ENCODE results near the gene ZNF496. TPM values are rescaled to one million over a fixed set of nuclear protein-coding genes. Genes with fewer than 3 reads are reported as not detected.
"Not testable (repeated sequence)": the region's sequence is repeated elsewhere in the genome, so short reads cannot be mapped to it uniquely, and the experiment has no call there.

The ZNF496 gene
- total RNA-seq, 1 experiment from 2014 or later: 66.5 TPM

DNA sequence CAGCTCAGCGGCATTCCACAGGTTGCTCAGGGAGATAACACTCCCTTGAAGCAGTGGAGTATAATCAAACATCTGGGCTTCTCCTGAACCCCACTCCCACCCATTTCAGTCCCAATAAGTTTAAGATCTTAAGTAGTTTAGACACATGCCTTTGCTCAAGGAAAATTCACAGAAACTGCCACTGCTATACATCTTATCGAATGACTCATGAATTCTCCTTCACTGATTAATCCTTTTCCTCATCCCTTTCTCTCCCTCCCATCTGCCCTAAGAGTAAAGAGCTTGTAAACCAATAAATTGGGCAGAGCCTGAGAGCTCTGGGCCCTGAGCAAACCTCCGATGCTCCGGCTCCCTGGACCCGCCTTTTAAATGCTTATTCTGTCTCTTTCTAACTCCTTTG, 65.6 kb downstream of the ZNF496 start:
- H2BK15ac ChIP-seq (ENCODE audit: low read depth, low read length): no peak overlapping the region
- WGBS (ENCODE audit: extremely low coverage, insufficient read length, low lambda C conversion rate): no CpG with 5 or more reads among the region's 5 CpGs

DNA sequence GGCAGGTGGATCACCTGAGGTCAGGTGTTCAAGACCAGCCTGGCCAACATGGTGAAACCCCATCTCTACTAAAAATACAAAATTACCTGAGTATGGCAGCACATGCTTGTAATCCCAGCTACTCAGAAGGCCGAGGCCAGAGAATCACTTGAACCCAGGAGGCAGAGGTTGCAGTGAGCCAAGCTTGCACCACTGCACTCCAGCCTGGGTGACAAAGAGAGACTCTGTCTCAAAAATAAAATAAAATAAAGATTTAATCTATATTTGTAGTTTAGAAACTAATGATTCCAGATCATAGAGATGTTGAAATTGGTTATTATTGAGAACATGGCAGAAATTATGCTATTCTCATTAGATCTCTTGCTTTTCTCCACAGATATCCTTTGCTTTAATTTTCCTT, 75.9 kb downstream of the ZNF496 start, which contains the start of gene VN1R5:
TSS of gene VN1R5 (plus strand) at position 301 of the 400 bp plus-strand sequence.
- H4K5ac ChIP-seq (ENCODE audit: insufficient read length, low read depth, low read length); H3K4me1 ChIP-seq (ENCODE audit: insufficient read depth, low read length); DNase-seq; H3K27me3 Mint-ChIP-seq (ENCODE audit: low read depth); H3K36me3 Mint-ChIP-seq (ENCODE audit: insufficient read depth in 1 of 3, low read depth in 3 of 3); H2BK5ac ChIP-seq (ENCODE audit: insufficient read length, low read length); H2AK5ac ChIP-seq (ENCODE audit: insufficient read length, low read length); H2BK120ac ChIP-seq (ENCODE audit: low read depth, low read length, poor library complexity, severe bottlenecking); H3K27ac ChIP-seq (ENCODE audit: insufficient read length, low read depth, low read length); H3K56ac ChIP-seq (ENCODE audit: insufficient read length, low read depth, low read length); H3K27ac Mint-ChIP-seq; H3T11ph ChIP-seq (ENCODE audit: low read length); H3K4ac ChIP-seq (ENCODE audit: low read depth, low read length); H4K8ac ChIP-seq (replicated peaks; ENCODE audit: insufficient read length, low read depth, low read length); H4K20me1 ChIP-seq (ENCODE audit: control insufficient read depth, insufficient read depth, insufficient read length); H3K9ac ChIP-seq (ENCODE audit: extremely low read depth, insufficient read length, low read length); H3K9me3 ChIP-seq (ENCODE audit: control insufficient read depth, low read depth, low read length); H3K23ac ChIP-seq (ENCODE audit: insufficient read length, low read depth, low read length); H3K23me2 ChIP-seq (ENCODE audit: insufficient read length, low read depth, low read length, poor library complexity, severe bottlenecking); H3K4me2 ChIP-seq (ENCODE audit: insufficient read depth, insufficient read length, low read length); H2BK15ac ChIP-seq (ENCODE audit: low read depth, low read length); H2BK20ac ChIP-seq (ENCODE audit: low read depth, low read length, poor library complexity, severe bottlenecking); H3K27me3 ChIP-seq (ENCODE audit: insufficient read depth, low read length); H3K4me1 Mint-ChIP-seq; H3K79me1 ChIP-seq (ENCODE audit: insufficient read depth, low read depth, low read length, poor library complexity, severe bottlenecking); H3K18ac ChIP-seq (ENCODE audit: insufficient read length, low read depth, low read length); H3K79me2 ChIP-seq (ENCODE audit: insufficient read depth, low read length); H3K4me3 Mint-ChIP-seq; H4K91ac ChIP-seq (ENCODE audit: insufficient read length, low read depth, low read length); H3K14ac ChIP-seq (ENCODE audit: insufficient read depth, low read length); H2BK12ac ChIP-seq (ENCODE audit: insufficient read length, low read depth, low read length); H2AFZ ChIP-seq (ENCODE audit: low read length): not testable (repeated sequence)
- peaks cover 11 to 15% of the 10 kb centered on the region in 2 experiments; a peak in 4 of 5 replicates for H3K9me3 Mint-ChIP-seq
- WGBS (ENCODE audit: extremely low coverage, insufficient read length, low lambda C conversion rate): no CpG with 5 or more reads among the region's 1 CpG

More for the DNA sequence above, 65.6 kb downstream of the ZNF496 start:
- Mint-ChIP-seq H3K27me3 (ENCODE audit: low read depth) (peaks cover 2% of the 10 kb centered on the region), H3K9me3 (peaks cover 18 to 20% of the 10 kb centered on the region in 2 experiments), H3K36me3 (ENCODE audit: insufficient read depth in 1 of 3, low read depth in 3 of 3) (peaks cover 9 to 10% (median 9%) of the 10 kb centered on the region in 3 experiments), H3K4me1 (no peaks in the 10 kb centered on the region), H3K4me3 (no peak overlapping the region), H3K27ac (peak overlapping the region in 1 of 3 experiments; percentile 62; a peak in 2 of 7 replicates)
- no peak overlapping the region for H3K4me2 ChIP-seq (ENCODE audit: insufficient read depth, insufficient read length, low read length)
- no peak overlapping the region for H3K27ac ChIP-seq (ENCODE audit: insufficient read length, low read depth, low read length)
- no peaks in the 10 kb centered on the region for H3K79me2 ChIP-seq (ENCODE audit: insufficient read depth, low read length)
- no peak overlapping the region for H2BK20ac ChIP-seq (ENCODE audit: low read depth, low read length, poor library complexity, severe bottlenecking)
- H3K9ac ChIP-seq (ENCODE audit: extremely low read depth, insufficient read length, low read length): no peak overlapping the region
- peaks cover 7% of the 10 kb centered on the region for H3K9me3 ChIP-seq (ENCODE audit: control insufficient read depth, low read depth, low read length)
- H3K4ac ChIP-seq (ENCODE audit: low read depth, low read length): no peak overlapping the region
- TF ChIP-seq, protein P1, sequence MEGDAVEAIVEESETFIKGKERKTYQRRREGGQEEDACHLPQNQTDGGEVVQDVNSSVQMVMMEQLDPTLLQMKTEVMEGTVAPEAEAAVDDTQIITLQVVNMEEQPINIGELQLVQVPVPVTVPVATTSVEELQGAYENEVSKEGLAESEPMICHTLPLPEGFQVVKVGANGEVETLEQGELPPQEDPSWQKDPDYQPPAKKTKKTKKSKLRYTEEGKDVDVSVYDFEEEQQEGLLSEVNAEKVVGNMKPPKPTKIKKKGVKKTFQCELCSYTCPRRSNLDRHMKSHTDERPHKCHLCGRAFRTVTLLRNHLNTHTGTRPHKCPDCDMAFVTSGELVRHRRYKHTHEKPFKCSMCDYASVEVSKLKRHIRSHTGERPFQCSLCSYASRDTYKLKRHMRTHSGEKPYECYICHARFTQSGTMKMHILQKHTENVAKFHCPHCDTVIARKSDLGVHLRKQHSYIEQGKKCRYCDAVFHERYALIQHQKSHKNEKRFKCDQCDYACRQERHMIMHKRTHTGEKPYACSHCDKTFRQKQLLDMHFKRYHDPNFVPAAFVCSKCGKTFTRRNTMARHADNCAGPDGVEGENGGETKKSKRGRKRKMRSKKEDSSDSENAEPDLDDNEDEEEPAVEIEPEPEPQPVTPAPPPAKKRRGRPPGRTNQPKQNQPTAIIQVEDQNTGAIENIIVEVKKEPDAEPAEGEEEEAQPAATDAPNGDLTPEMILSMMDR (conservative IDR thresholded peaks at IDR 0.05): no peak
- H4K5ac ChIP-seq (ENCODE audit: insufficient read length, low read depth, low read length): no peak overlapping the region
- H3K56ac ChIP-seq (ENCODE audit: insufficient read length, low read depth, low read length): no peak overlapping the region
- H3K27me3 ChIP-seq (ENCODE audit: insufficient read depth, low read length): no peaks in the 10 kb centered on the region
- H4K20me1 ChIP-seq (ENCODE audit: control insufficient read depth, insufficient read depth, insufficient read length): no peaks in the 10 kb centered on the region
- no peak overlapping the region for H3T11ph ChIP-seq (ENCODE audit: low read length)
- H2AFZ ChIP-seq (ENCODE audit: low read length): no peak overlapping the region
- H2AK5ac ChIP-seq (ENCODE audit: insufficient read length, low read length): no peak overlapping the region
- no peak overlapping the region for H2BK12ac ChIP-seq (ENCODE audit: insufficient read length, low read depth, low read length)
- H3K14ac ChIP-seq (ENCODE audit: insufficient read depth, low read length): no peak overlapping the region
- H3K79me1 ChIP-seq (ENCODE audit: insufficient read depth, low read depth, low read length, poor library complexity, severe bottlenecking): no peaks in the 10 kb centered on the region
- no peak overlapping the region for H3K18ac ChIP-seq (ENCODE audit: insufficient read length, low read depth, low read length)
- H4K8ac ChIP-seq (replicated peaks; ENCODE audit: insufficient read length, low read depth, low read length): no peak overlapping the region
- DNase-seq: no peak
- H2BK5ac ChIP-seq (ENCODE audit: insufficient read length, low read length): no peak overlapping the region
- H4K91ac ChIP-seq (ENCODE audit: insufficient read length, low read depth, low read length): no peak overlapping the region
- no peak overlapping the region for H3K23ac ChIP-seq (ENCODE audit: insufficient read length, low read depth, low read length)
- no peak overlapping the region for H2BK120ac ChIP-seq (ENCODE audit: low read depth, low read length, poor library complexity, severe bottlenecking)
- no peaks in the 10 kb centered on the region for H3K4me1 ChIP-seq (ENCODE audit: insufficient read depth, low read length)
- no peaks in the 10 kb centered on the region for H3K23me2 ChIP-seq (ENCODE audit: insufficient read length, low read depth, low read length, poor library complexity, severe bottlenecking)

Measured in H9 (cell line).